AG08395 (cell line): Measurements from ENCODE around the gene HOXA5.

Experiments used
- DNase-seq: peaks from one replicate; pipeline ENCODE4 v3.0.0; 2012; ENCODE audit warnings: mixed read lengths, low spot score

The HOXA5 gene

GRCh38 chr7:27148031-27148755 lies 4.7 kb upstream of the HOXA5 start:
- peak; percentile 31 for DNase-seq

GRCh38 chr7:27147199-27148030 lies 3.9 kb upstream of the HOXA5 start, which contains the start of gene HOXA6:
TSS of gene HOXA6 (minus strand) at chr7:27147774. CDS start at chr7:27147749, 25 bp downstream.
- DNase-seq = peak; percentile 61

- no peak for DNase-seq
These were observed 3.2 kb upstream of the HOXA5 start for GRCh38 chr7:27146491-27147198.

- no peak for DNase-seq
These were observed 2.5 kb upstream of the HOXA5 start for GRCh38 chr7:27145914-27146412.

- no peak for DNase-seq
These were observed 1.9 kb upstream of the HOXA5 start for GRCh38 chr7:27145165-27145913.

- no peak for DNase-seq
These were observed 1.3 kb upstream of the HOXA5 start for GRCh38 chr7:27144781-27145164.

- DNase-seq = no peak
These were observed 684 bp upstream of the HOXA5 start for GRCh38 chr7:27143950-27144780.

GRCh38 chr7:27142580-27143022 lies 880 bp downstream of the HOXA5 start:
- DNase-seq = no peak

- DNase-seq = no peak
These were observed 1.4 kb downstream of the HOXA5 start for GRCh38 chr7:27141923-27142579.

- DNase-seq = no peak
These were observed 2.2 kb downstream of the HOXA5 start for GRCh38 chr7:27141137-27141922.

- DNase-seq = no peak
These were observed 3.2 kb downstream of the HOXA5 start for GRCh38 chr7:27140126-27140857.

- DNase-seq = no peak
These were observed 4.0 kb downstream of the HOXA5 start for GRCh38 chr7:27139334-27140125.

GRCh38 chr7:27138985-27139333 lies 4.5 kb downstream of the HOXA5 start:
- no peak for DNase-seq

GRCh38 chr7:27138472-27138871 lies 5.0 kb downstream of the HOXA5 start:
- DNase-seq = no peak

GRCh38 chr7:27137640-27138315 lies 5.7 kb downstream of the HOXA5 start:
- no peak for DNase-seq

- DNase-seq = peak; percentile 91
These were observed 9.1 kb downstream of the HOXA5 start for GRCh38 chr7:27134392-27134791.
